HG03196 (cell line): ENCODE data around the gene CHMP4B.
"Not testable (repeated sequence)": the region's sequence is repeated elsewhere in the genome, so short reads cannot be mapped to it uniquely, and the experiment has no call there.

Experiments
- ATAC-seq: cut with Tn5 transposase; IDR thresholded peaks from one replicate; pipeline ENCODE4 v1.9.1; 2021; ENCODE audit not compliant: unreplicated experiment

CHMP4B gene

GRCh38 chr20:33789109-33789857 is 21.9 kb upstream of the CHMP4B start:
- no peak for ATAC-seq

GRCh38 chr20:33789858-33790182 is 21.3 kb upstream of the CHMP4B start:
- no peak for ATAC-seq

GRCh38 chr20:33790566-33790965 is 20.6 kb upstream of the CHMP4B start:
- no peak for ATAC-seq

- no peak for ATAC-seq
Observed at GRCh38 chr20:33791021-33791420, 20.1 kb upstream of the CHMP4B start.

GRCh38 chr20:33791540-33791939 is 19.6 kb upstream of the CHMP4B start:
- ATAC-seq: no peak

- ATAC-seq: no peak
Observed at GRCh38 chr20:33791959-33792597, 19.1 kb upstream of the CHMP4B start.

- ATAC-seq: not testable (repeated sequence)
Observed at GRCh38 chr20:33792598-33792989, 18.6 kb upstream of the CHMP4B start.

- ATAC-seq: no peak
Observed at GRCh38 chr20:33793011-33793931, 17.9 kb upstream of the CHMP4B start.

- no peak for ATAC-seq
Observed at GRCh38 chr20:33796263-33796906, 14.8 kb upstream of the CHMP4B start.

- ATAC-seq: no peak
Observed at GRCh38 chr20:33796907-33797544, 14.1 kb upstream of the CHMP4B start.

GRCh38 chr20:33798444-33798843 is 12.7 kb upstream of the CHMP4B start:
- ATAC-seq: no peak

GRCh38 chr20:33803921-33804337 is 7.2 kb upstream of the CHMP4B start:
- no peak for ATAC-seq

- ATAC-seq: no peak
Observed at GRCh38 chr20:33808388-33808787, 2.8 kb upstream of the CHMP4B start.

GRCh38 chr20:33810259-33810658 is 889 bp upstream of the CHMP4B start:
- no peak for ATAC-seq

- ATAC-seq: no peak
Observed at GRCh38 chr20:33811776-33812151, 616 bp downstream of the CHMP4B start.

GRCh38 chr20:33812152-33812849 is 1.2 kb downstream of the CHMP4B start:
- no peak for ATAC-seq

- ATAC-seq: no peak
Observed at GRCh38 chr20:33812908-33813462, 1.8 kb downstream of the CHMP4B start.

GRCh38 chr20:33814238-33814712 is 3.1 kb downstream of the CHMP4B start:
- no peak for ATAC-seq

- no peak for ATAC-seq
Observed at GRCh38 chr20:33815671-33816070, 4.5 kb downstream of the CHMP4B start.

GRCh38 chr20:33816191-33816590 is 5.0 kb downstream of the CHMP4B start:
- ATAC-seq: no peak
